SKM-1 treated with dmso at 0.1 percent for 144 hours (cell line): ENCODE measurements around the gene CUEDC1.

Experiments
- DNase-seq: peaks from one replicate; lab custom pipeline; 2025; ENCODE audit not compliant: unreplicated experiment; lab: John Stamatoyannopoulos, UW

The CUEDC1 gene

GRCh38 chr17:57866319-57866718, 88.9 kb downstream of the CUEDC1 start:
- no peak for DNase-seq

DNA sequence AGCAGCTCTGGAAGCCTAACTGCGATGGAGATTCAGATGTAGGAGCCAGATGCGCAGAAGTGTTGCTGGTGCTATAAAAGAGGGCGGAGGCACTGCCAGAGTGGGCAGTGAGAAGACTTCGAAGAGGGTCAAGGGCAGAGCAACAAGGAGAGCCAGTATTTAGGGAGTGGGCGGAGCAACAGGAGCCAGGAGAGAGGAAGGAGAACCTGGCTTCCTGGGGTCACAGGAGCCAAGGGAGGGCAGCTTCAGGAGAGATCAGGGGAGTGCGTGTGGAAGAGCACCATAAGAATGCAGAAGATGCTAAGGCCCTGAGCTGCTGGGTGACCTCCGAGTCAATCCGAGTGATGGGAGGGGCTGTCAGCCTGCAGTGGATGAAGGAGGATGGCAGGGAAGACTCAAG, 90.9 kb downstream of the CUEDC1 start:
- no peak for DNase-seq

GRCh38 chr17:57862694-57863667, 92.2 kb downstream of the CUEDC1 start:
- DNase-seq: no peak

- DNase-seq: no peak
Observed at GRCh38 chr17:57861790-57862693, 93.2 kb downstream of the CUEDC1 start.

GRCh38 chr17:57861000-57861789, 94.0 kb downstream of the CUEDC1 start:
- DNase-seq: peak; percentile 98

- no peak for DNase-seq
Observed at GRCh38 chr17:57860414-57860999, 94.7 kb downstream of the CUEDC1 start.

- no peak for DNase-seq
Observed at GRCh38 chr17:57859601-57860413, 95.4 kb downstream of the CUEDC1 start.

- no peak for DNase-seq
Observed at GRCh38 chr17:57858838-57859237, 96.4 kb downstream of the CUEDC1 start.

DNA sequence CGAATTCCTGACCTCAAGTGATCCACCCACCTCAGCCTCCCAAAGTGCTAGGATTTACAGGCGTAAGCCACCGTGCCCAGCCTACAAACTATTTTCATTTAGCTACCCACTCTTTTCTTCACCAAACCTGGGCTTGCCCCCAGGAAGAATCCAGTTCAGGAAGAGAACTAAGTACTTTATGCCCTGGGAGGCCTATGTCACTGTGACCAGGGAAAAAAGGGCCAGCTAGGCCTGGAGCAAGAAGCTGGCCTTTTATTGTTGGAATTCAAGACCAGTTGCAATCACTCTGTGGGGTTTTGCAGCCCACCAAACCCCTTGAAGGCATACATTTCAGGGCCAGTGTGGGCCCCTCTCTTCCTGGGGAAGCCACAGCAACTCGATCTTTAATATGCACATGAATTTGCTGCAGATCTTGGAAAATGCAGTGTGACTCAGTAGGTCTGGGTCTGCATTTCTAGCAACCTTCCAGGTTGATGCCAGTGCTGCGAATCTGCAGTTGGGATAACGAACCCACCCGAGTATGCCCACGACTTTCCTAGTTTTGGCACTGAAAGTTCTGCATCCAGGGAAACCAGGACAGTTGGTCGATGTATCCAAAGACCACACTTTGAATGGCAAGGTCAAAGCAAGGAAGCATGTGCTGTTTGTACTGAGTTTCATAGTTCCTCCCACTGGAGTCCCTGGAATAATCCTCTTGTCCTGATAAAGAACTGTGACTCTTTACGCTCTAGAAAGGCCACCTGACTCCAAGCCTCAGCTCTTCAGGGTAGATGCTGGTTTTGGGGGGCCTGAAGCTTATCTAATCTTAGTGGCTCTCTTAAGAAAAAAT, 98.2 kb downstream of the CUEDC1 start:
- no peak for DNase-seq

- no peak for DNase-seq
Observed at GRCh38 chr17:57855391-57856035, 99.7 kb downstream of the CUEDC1 start.

DNA sequence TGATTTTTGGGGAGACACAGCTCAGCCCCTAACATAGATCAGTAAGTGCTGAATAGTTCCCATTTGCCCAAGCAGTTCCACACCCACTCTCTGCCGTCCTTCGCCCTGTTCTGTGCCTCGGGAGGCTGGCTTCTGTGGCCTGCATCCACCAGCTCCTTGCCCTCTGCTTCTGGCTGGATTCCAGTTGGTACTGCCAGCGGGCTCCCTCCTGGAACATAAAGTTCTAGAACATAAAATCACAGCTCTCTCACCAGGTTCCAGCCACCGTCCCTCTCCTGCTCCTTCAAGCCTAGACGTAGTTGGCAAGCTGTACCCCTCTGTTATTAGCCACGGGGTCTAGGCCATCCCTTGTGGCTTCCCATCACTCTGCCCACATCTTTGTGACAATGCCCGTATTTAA, 101.5 kb downstream of the CUEDC1 start:
- DNase-seq: no peak

DNA sequence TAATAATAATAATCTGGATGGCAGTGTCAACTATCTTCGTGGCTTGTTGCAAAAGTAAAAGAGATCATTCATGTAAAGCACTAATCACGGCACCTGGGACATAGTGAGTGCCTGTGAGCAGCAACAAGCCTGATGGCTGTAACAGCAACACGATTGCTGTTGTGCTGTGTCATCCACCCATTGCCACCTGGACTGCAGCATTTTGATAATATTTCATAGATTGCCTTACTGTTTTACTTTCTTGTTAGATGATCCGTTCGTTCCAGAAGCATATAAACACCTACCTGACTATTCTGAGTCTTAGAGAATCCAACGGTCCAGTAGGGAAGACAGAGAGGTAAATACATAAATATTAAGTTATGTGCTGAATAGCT, 102.3 kb downstream of the CUEDC1 start:
- DNase-seq: no peak

- DNase-seq: no peak
Observed at GRCh38 chr17:57852092-57852954, 102.9 kb downstream of the CUEDC1 start.

DNA sequence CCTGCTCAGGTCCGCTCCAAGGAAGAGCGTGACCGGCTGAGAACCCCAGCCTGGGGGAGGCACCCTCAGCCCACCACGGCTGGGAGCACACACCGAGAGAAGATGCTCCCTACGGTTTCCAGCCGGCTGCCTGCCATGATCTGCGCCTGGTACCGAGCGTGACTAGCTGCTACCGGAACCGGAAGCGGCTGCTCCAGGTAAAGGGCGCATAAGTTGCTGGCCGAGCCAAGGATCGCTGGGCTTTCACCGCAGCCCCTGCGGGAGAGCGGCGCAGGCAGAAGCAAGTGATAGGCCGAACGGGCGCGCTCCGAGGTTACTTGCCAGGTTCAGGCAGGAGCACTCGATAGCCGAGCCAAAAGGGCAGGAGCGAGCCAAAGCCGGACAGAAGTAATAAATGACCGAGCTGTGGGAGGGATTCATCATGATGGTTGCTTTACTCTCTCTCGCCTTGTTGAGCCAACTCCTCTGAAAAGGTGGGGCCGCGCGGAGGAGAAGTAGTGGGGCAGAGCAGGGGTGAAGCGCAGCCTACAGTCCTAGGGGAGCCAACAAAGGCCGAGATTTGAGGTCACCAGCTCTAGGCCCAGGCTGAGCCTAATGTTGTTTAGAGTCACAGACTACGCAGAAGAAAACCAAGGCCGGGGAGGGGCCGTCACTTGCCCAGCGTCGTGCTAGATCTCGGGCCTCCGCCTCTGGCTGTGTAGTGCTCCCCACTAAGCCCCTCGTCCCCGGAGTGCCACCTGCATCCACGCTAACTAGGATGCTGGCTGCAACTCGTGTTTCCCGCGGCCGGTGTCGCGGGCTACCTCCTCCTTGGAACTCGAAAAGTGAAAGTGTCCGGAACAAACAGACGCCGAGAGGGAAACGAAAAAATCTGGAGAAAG, 105.1 kb downstream of the CUEDC1 start, which contains the start of gene MRPS23:
Gene MRPS23, minus strand, starts transcription at position 171 of the 881 bp plus-strand sequence. Its CDS starts 34 bp downstream, at position 137.
- DNase-seq: peak; percentile 98

DNA sequence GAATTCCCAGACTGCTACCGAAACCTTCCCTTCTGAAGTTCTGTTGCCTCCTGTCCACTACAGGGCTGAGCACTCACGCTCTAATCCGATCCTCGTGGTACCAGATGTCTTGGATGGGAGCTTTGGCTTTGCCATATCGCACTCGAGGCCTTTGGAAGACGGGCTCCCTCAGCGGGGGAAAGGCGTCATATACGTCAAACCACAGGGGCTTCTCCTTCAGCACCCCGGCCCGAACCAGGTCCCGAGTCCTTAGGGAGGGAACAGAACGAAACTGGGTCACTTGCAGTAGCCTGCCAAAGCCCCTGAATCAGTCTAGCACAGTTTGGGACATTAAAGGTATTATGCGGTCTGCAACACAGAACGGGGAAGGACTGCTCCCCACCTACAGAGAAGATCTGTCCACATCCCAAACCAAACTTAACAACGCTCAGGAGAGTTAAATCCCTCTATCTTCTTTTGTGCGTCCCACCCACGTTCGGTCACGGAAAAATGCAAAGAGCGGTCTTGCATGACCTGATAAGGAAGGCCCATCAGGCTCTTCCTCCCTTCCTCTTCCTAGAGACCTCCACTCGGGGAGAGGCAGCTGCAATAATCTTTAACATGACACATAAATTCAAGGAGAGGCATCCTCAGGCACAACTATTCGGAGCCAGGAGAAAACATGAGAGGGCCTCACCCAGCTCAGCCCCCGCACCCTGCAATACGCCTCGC, 105.9 kb downstream of the CUEDC1 start:
- no peak for DNase-seq
